SH-SY5Y (cell line): ENCODE measurements around the gene ZNF420.

Experiments
- GATA2 ChIP-seq: IDR thresholded peaks from 2 replicates; pipeline ENCODE4 v1.6.1; 2011; ENCODE audit warnings: mild to moderate bottlenecking, low read depth, low read length
- GATA3 ChIP-seq: IDR thresholded peaks from 2 replicates; pipeline ENCODE4 v1.6.1; 2011; ENCODE audit warnings: low read depth, mild to moderate bottlenecking, low read length, moderate library complexity

DNA sequence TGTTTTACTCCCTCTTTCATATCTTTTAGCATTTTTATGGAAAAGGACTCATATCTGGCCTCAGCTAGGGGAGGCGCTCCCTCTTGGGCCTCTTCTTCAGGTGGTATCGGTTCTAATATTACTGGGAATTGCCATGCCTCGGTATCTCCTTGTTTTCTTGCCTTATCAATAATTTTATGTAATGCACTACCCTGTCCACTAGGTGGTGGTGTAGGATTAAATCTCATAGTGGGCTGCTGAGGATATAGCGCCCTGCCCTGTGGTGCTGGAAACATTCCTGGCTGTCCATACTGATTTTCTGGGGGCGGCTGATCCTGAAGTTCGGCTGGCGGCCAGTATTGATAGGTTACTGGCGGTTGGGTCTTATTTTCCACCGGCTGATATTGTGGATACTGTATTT lies 35.8 kb downstream of the ZNF420 start:
- no peak for TF ChIP-seq GATA2
- no peak for TF ChIP-seq GATA3
